H1 (cell line): Measurements from ENCODE around the gene FBLN5. TPM values are rescaled to one million over a fixed set of nuclear protein-coding genes. Genes with fewer than 3 reads are reported as not detected.

Experiments
- CTCF ChIA-PET: fragments of 300-600 bp; sonication (Branson Sonifier 250); formaldehyde crosslinking; loops from one replicate; lab custom pipeline; 2021; ENCODE audit not compliant: partially characterized antibody; lab: Charles Lee
- POLR2A ChIA-PET: fragments of 300-600 bp; sonication (Branson Sonifier 250); formaldehyde crosslinking; loops from one replicate; lab custom pipeline; 2021; ENCODE audit warnings: inconsistent platforms; ENCODE audit not compliant: partially characterized antibody; lab: Charles Lee
- DNase-seq, 2 experiments: peaks; one replicate each; pipeline versions ENCODE4 v3.0.0 to v3.0.0-alpha.2; 2010 to 2022; ENCODE audit warnings: low spot score in 2 of 2, low read depth in 1 of 2, mixed read lengths in 1 of 2
- FAIRE-seq: peaks from 2 replicates; lab custom pipeline; 2011; peaks lifted over from hg19 to GRCh38; lab: Jason Lieb, UNC
- H2AFZ ChIP-seq: 2 replicates; pipeline ENCODE4 v1.8.1; 2012; ENCODE audit warnings: low read length, inconsistent platforms
- H2AK5ac ChIP-seq: 2 replicates; pipeline ENCODE4 v1.6.1; 2013; ENCODE audit warnings: low read depth, low read length
- H2BK120ac ChIP-seq: replicated peaks from 2 replicates; pipeline ENCODE3; 2013; ENCODE audit warnings: low read depth, low read length, inconsistent platforms
- H2BK12ac ChIP-seq: 2 replicates; pipeline ENCODE4 v1.6.1; 2013; ENCODE audit warnings: low read depth, low read length
- H2BK15ac ChIP-seq: 2 replicates; pipeline ENCODE4 v1.6.1; 2013; ENCODE audit warnings: low read length
- H2BK20ac ChIP-seq: 2 replicates; pipeline ENCODE4 v1.6.1; 2013; ENCODE audit warnings: low read length
- H2BK5ac ChIP-seq: 2 replicates; pipeline ENCODE4 v1.6.1; 2013; ENCODE audit warnings: low read depth, low read length
- H3K14ac ChIP-seq: 2 replicates; pipeline ENCODE4 v1.6.1; 2013; ENCODE audit warnings: inconsistent platforms; ENCODE audit not compliant: insufficient read length
- H3K18ac ChIP-seq: 2 replicates; pipeline ENCODE4 v1.6.1; 2013; ENCODE audit warnings: low read length; ENCODE audit errors: extremely low read depth
- H3K23ac ChIP-seq: 2 replicates; pipeline ENCODE4 v1.6.1; 2013; ENCODE audit warnings: inconsistent platforms; ENCODE audit not compliant: insufficient read length
- H3K23me2 ChIP-seq: 2 replicates; pipeline ENCODE4 v1.6.1; 2013; ENCODE audit warnings: low read depth, low read length
- H3K27ac ChIP-seq: 2 replicates; pipeline ENCODE4 v1.6.1; 2011; ENCODE audit warnings: low read depth, low read length, inconsistent platforms
- H3K27me3 ChIP-seq, 4 experiments: replicated peaks in 1 of 4; 1 replicate in 1 of 4; 2 replicates in 3 of 4; pipeline versions ENCODE4 v1.6.1 to v1.8.1; 2011 to 2013; ENCODE audit warnings: low read length in 3 of 4, mild to moderate bottlenecking in 3 of 4, inconsistent platforms in 2 of 4, mixed read lengths in 2 of 4, moderate library complexity in 1 of 4; ENCODE audit not compliant: control insufficient read depth in 3 of 4, insufficient read depth in 3 of 4; ENCODE audit errors: extremely low read depth in 1 of 4
- H3K36me3 ChIP-seq, 4 experiments: 2 replicates each; pipeline versions ENCODE4 v1.6.1 to v1.8.1; 2011 to 2013; ENCODE audit warnings: mild to moderate bottlenecking in 4 of 4, low read length in 3 of 4, moderate library complexity in 2 of 4, control low read depth in 1 of 4, inconsistent platforms in 1 of 4; ENCODE audit not compliant: insufficient read depth in 4 of 4, control insufficient read depth in 2 of 4
- H3K4ac ChIP-seq: replicated peaks from 2 replicates; pipeline ENCODE3; 2013; ENCODE audit warnings: low read length, low read depth, mixed read lengths, inconsistent platforms; ENCODE audit not compliant: insufficient read length
- H3K4me1 ChIP-seq, 4 experiments: replicated peaks in 1 of 4; 1 replicate in 1 of 4; 2 replicates in 3 of 4; pipeline versions ENCODE4 v1.6.1 to v1.8.1; 2011 to 2013; ENCODE audit warnings: low read length in 3 of 4, inconsistent platforms in 2 of 4, mixed read lengths in 1 of 4; ENCODE audit not compliant: insufficient read depth in 4 of 4, control insufficient read depth in 3 of 4
- H3K4me2 ChIP-seq, 2 experiments: 2 replicates each; pipeline versions ENCODE4 v1.6.1 to v1.8.1; 2011 to 2013; ENCODE audit warnings: low read depth in 2 of 2, low read length in 2 of 2, control low read depth in 1 of 2, inconsistent platforms in 1 of 2, mild to moderate bottlenecking in 1 of 2; ENCODE audit not compliant: insufficient read depth in 1 of 2
- H3K4me3 ChIP-seq, 4 experiments: fragments of 200-600, 300-600 bp in 1 of 4; sonication (generic), shearing (Covaris generic), sonication (Bioruptor Twin) in 1 of 4; 2 replicates each; pipeline versions ENCODE4 v1.5.1 to v1.8.1; 2011 to 2016; ENCODE audit warnings: low read length in 4 of 4, low read depth in 3 of 4, control low read depth in 2 of 4, inconsistent platforms in 2 of 4, mild to moderate bottlenecking in 2 of 4, mixed read lengths in 1 of 4, moderate library complexity in 1 of 4; ENCODE audit not compliant: insufficient read depth in 2 of 4; ENCODE audit errors: extremely low read depth in 1 of 4
- H3K56ac ChIP-seq: replicated peaks from 2 replicates; pipeline ENCODE3; 2013; ENCODE audit warnings: low read depth, mild to moderate bottlenecking, mixed read lengths, low read length, inconsistent platforms; ENCODE audit not compliant: insufficient read length
- H3K79me1 ChIP-seq: 2 replicates; pipeline ENCODE4 v1.6.1; 2013; ENCODE audit warnings: low read depth, low read length, control low read depth
- H3K79me2 ChIP-seq, 2 experiments: 2 replicates each; pipeline versions ENCODE4 v1.6.1 to v1.8.1; 2012 to 2013; ENCODE audit warnings: low read length in 2 of 2, mild to moderate bottlenecking in 2 of 2, inconsistent platforms in 1 of 2; ENCODE audit not compliant: insufficient read depth in 2 of 2, control insufficient read depth in 1 of 2
- H3K9ac ChIP-seq, 4 experiments: replicated peaks in 1 of 4; 1 replicate in 1 of 4; 2 replicates in 3 of 4; pipeline versions ENCODE4 v1.6.1 to v1.8.1; 2011 to 2013; ENCODE audit warnings: low read depth in 3 of 4, low read length in 3 of 4, control low read depth in 2 of 4, mild to moderate bottlenecking in 2 of 4, moderate library complexity in 2 of 4, inconsistent platforms in 1 of 4; ENCODE audit errors: extremely low read depth in 1 of 4
- H3K9me3 ChIP-seq, 2 experiments: 2 replicates each; pipeline versions ENCODE4 v1.6.1 to v1.8.1; 2012 to 2013; ENCODE audit warnings: mild to moderate bottlenecking in 2 of 2, moderate library complexity in 2 of 2, control low read depth in 1 of 2, inconsistent platforms in 1 of 2, low read depth in 1 of 2, low read length in 1 of 2, mixed read lengths in 1 of 2; ENCODE audit not compliant: insufficient read depth in 2 of 2
- H4K20me1 ChIP-seq, 2 experiments: replicated peaks in 1 of 2; 2 replicates each; pipeline versions ENCODE3 to v1.8.1; 2011 to 2013; ENCODE audit warnings: inconsistent platforms in 2 of 2, low read length in 2 of 2, mild to moderate bottlenecking in 1 of 2; ENCODE audit not compliant: insufficient read depth in 2 of 2, control insufficient read depth in 1 of 2
- H4K5ac ChIP-seq: 2 replicates; pipeline ENCODE4 v1.6.1; 2013; ENCODE audit warnings: low read length, low read depth, mixed read lengths, inconsistent platforms; ENCODE audit not compliant: insufficient read length
- H4K8ac ChIP-seq: 2 replicates; pipeline ENCODE4 v1.8.0; 2013; ENCODE audit warnings: mild to moderate bottlenecking, moderate library complexity, low read length, inconsistent platforms; ENCODE audit not compliant: insufficient read depth; ENCODE audit errors: extremely low read depth
- H4K91ac ChIP-seq: replicated peaks from 2 replicates; pipeline ENCODE3; 2013; ENCODE audit warnings: low read length, mixed read lengths, inconsistent platforms; ENCODE audit not compliant: insufficient read length
- CBX8 ChIP-seq: fragments of 300-800, 300-1000 bp; sonication (generic); IDR thresholded peaks from 2 replicates; pipeline ENCODE4 v1.7.1; 2016; ENCODE audit warnings: low read depth, low read length, borderline replicate concordance
- JUN ChIP-seq: IDR thresholded peaks from 2 replicates; pipeline ENCODE4 v1.6.1; 2011; ENCODE audit warnings: low read depth, mild to moderate bottlenecking, improper control_type of control experiment, low read length
- KDM4A ChIP-seq: IDR thresholded peaks from one replicate; pipeline ENCODE4 v1.7.1; 2012; ENCODE audit warnings: low read depth, mild to moderate bottlenecking, moderate library complexity, low read length, inconsistent platforms; ENCODE audit not compliant: severe bottlenecking
- POLR2AphosphoS5 ChIP-seq: IDR thresholded peaks from 2 replicates; pipeline ENCODE4 v1.6.1; 2011; ENCODE audit warnings: low read depth, low read length
- WGBS, 2 experiments: shearing (Covaris generic) in 1 of 2; methylation state at CpG; one replicate each; pipeline versions ENCODE4 v1.1.6 to v1.1.7; 2013 to 2015; ENCODE audit warnings: low lambda C conversion rate in 2 of 2, mixed read lengths in 2 of 2, inconsistent platforms in 1 of 2, low coverage in 1 of 2, missing lambda C conversion rate in 1 of 2; ENCODE audit not compliant: insufficient replicate concordance in 2 of 2, insufficient coverage in 1 of 2, insufficient read length in 1 of 2; ENCODE audit errors: extremely low coverage in 1 of 2, missing lambda C conversion rate in 1 of 2; 5-methylcytosine and 5-hydroxymethylcytosine counted together
- polyA plus RNA-seq, 7 experiments: library from polyadenylated mRNA; depleted of rRNA in 3 of 7; stranded (reverse) in 5 of 7; unstranded in 2 of 7; fragments of >200 nt in 5 of 7; fragments of 200-250 nt in 2 of 7; gene quantifications; 1 replicate in 5 of 7; 2 replicates in 1 of 7; 4 replicates in 1 of 7; pipeline versions ENCODE4 v1.2.1 to v1.2.3, GENCODE V29; 2011 to 2013; ENCODE audit warnings: missing spikeins in 2 of 7, mixed read lengths in 2 of 7
- total RNA-seq: library from RNA; stranded (reverse); fragmentation: NEBNext Ultra II Directional; extraction: Animal tissue kit (Norgen Biotek cat#: 25700); gene quantifications from 2 replicates; pipeline ENCODE4 v1.2.1, GENCODE V29; 2021

FBLN5 gene
- total and polyA plus RNA-seq, 2 of the 8 experiments (the other 6 are each of a cell fraction or from before 2014, with no cell fraction given): 0.88 to 3.5 TPM

- Histone ChIP-seq H3K9ac (no peak overlapping the region), H3K4ac (no peak overlapping the region), H3K23me2 (no peaks in the 10 kb centered on the region), H3K79me1 (no peaks in the 10 kb centered on the region), H3K4me1 (peaks cover 0 to 4% (median 3%) of the 10 kb centered on the region in 4 experiments; a peak in 2 of 7 replicates), H3K18ac (no peak overlapping the region), H2BK120ac (no peak overlapping the region), H3K27ac (no peak overlapping the region), H2AFZ (no peak overlapping the region), H2BK20ac (no peak overlapping the region), H3K14ac (no peak overlapping the region), H3K4me2 (no peak overlapping the region), H4K20me1 (no peaks in the 10 kb centered on the region), H2BK5ac (no peak overlapping the region), H4K5ac (no peak overlapping the region), H3K9me3 (peaks cover 5% of the 10 kb centered on the region in 2 experiments; a peak in 2 of 4 replicates), H3K27me3 (no peaks in the 10 kb centered on the region), H4K91ac (no peak overlapping the region), H3K79me2 (peaks cover 0 to 76% of the 10 kb centered on the region in 2 experiments; a peak in 2 of 4 replicates), H3K56ac (no peak overlapping the region), H3K23ac (no peak overlapping the region), H2AK5ac (no peak overlapping the region), H2BK15ac (no peak overlapping the region), H2BK12ac (no peak overlapping the region), H4K8ac (no peak overlapping the region), H3K36me3 (no peaks in the 10 kb centered on the region), H3K4me3 (no peak overlapping the region)
- DNase-seq (no peak), FAIRE-seq (no peak)
- ChIA-PET POLR2A (interaction anchor here (0.9 kb wide), 1 partner anchor 10 kb away, joined by 3 read pairs; no protein-coding TSS in a partner anchor), CTCF (interaction anchor here (1.2 kb wide), 1 partner anchor 82 kb away, joined by 5 read pairs; no protein-coding TSS in a partner anchor)
- TF ChIP-seq JUN: no peak
- no peak for TF ChIP-seq KDM4A
- no peak for TF ChIP-seq CBX8
- no peak for TF ChIP-seq POLR2AphosphoS5
- 77% methylated on average over 2 of the region's 2 CpGs; no CpG with 5 or more reads in 1 of the 2 experiments for WGBS, 2 experiments
Observed at GRCh38 chr14:91829511-91829910, 118.0 kb downstream of the FBLN5 start.
